Keratinocyte (primary cell): Measurements from ENCODE around the gene PLXND1.

Source experiments
- EZH2 ChIP-seq: IDR thresholded peaks from one replicate; pipeline ENCODE4 v1.6.1; 2012; ENCODE audit warnings: inconsistent platforms, mild to moderate bottlenecking, low read length, moderate library complexity
- TF ChIP-seq, protein P1 (sequence below), 3 experiments: IDR thresholded peaks in 1 of 3; conservative IDR thresholded peaks in 1 of 3; optimal IDR thresholded peaks in 1 of 3; 2 replicates in 2 of 3; 3 replicates in 1 of 3; pipeline versions ENCODE3 to v1.5.1; 2011; ENCODE audit warnings: low read length in 3 of 3, mild to moderate bottlenecking in 3 of 3, moderate library complexity in 2 of 3, control low read depth in 1 of 3, inconsistent platforms in 1 of 3; ENCODE audit not compliant: insufficient read depth in 2 of 3; ENCODE audit errors: extremely low read depth in 1 of 3

DNA sequence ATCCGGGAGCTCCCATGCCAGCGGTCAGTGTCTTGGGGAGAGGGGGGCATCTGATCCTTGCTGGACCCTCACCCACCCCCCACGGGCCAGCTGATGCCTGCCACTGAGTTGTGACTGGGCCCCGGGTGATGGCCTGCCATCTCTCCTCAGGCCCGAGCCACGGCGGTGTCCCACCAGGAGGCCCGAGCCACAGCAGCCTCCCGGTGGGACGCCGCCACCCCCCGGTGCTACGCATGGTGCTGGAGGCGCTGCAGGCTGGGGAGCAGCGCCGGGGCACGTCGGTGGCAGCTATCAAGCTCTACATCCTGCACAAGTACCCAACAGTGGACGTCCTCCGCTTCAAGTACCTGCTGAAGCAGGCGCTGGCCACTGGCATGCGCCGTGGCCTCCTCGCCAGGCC lies 59.2 kb downstream of the PLXND1 start:
- TF ChIP-seq, protein P1, sequence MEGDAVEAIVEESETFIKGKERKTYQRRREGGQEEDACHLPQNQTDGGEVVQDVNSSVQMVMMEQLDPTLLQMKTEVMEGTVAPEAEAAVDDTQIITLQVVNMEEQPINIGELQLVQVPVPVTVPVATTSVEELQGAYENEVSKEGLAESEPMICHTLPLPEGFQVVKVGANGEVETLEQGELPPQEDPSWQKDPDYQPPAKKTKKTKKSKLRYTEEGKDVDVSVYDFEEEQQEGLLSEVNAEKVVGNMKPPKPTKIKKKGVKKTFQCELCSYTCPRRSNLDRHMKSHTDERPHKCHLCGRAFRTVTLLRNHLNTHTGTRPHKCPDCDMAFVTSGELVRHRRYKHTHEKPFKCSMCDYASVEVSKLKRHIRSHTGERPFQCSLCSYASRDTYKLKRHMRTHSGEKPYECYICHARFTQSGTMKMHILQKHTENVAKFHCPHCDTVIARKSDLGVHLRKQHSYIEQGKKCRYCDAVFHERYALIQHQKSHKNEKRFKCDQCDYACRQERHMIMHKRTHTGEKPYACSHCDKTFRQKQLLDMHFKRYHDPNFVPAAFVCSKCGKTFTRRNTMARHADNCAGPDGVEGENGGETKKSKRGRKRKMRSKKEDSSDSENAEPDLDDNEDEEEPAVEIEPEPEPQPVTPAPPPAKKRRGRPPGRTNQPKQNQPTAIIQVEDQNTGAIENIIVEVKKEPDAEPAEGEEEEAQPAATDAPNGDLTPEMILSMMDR (optimal IDR thresholded peaks at IDR 0.05 in 1 of 3, IDR thresholded peaks at IDR 0.05 in 1 of 3, conservative IDR thresholded peaks at IDR 0.05 in 1 of 3; ENCODE audit: extremely low read depth in 1 of 3, insufficient read depth in 2 of 3, low read length in 3 of 3): no peak
- no peak for TF ChIP-seq EZH2
